OCI-LY7 (cell line): ENCODE data around the gene PDXDC1. TPM values are rescaled to one million over a fixed set of nuclear protein-coding genes. Genes with fewer than 3 reads are reported as not detected.
A peak's percentile ranks its signal among the peaks of the same experiment; 100 is the strongest.
"Not testable (repeated sequence)": the region's sequence is repeated elsewhere in the genome, so short reads cannot be mapped to it uniquely, and the experiment has no call there.

ENCODE experiments used
- BruUV-seq: library from RNA; stranded (reverse); fragments of 400-500 nt; replicated peaks from 2 replicates; lab custom pipeline; 2021; lab: Mats Ljungman, UMichigan
- CTCF ChIA-PET: fragments of 300-600 bp; sonication (Branson Sonifier 250); formaldehyde crosslinking; loops from one replicate; lab custom pipeline; 2022; ENCODE audit warnings: antibody characterized with exemption; ENCODE audit not compliant: unreplicated experiment; lab: Charles Lee
- POLR2A ChIA-PET: fragments of 300-600 bp; sonication (Branson Sonifier 250); formaldehyde crosslinking; loops from one replicate; lab custom pipeline; 2022; ENCODE audit warnings: antibody characterized with exemption; lab: Charles Lee
- DNase-seq: peaks from one replicate; pipeline ENCODE4 v3.0.0-alpha.2; 2015; ENCODE audit warnings: low spot score
- H2AFZ ChIP-seq: fragments of 200-600 bp; sonication (generic), shearing (Covaris generic); 2 replicates; pipeline ENCODE4 v1.6.1; 2014; ENCODE audit warnings: mild to moderate bottlenecking, antibody characterized with exemption, low read length, moderate library complexity
- H3K27ac ChIP-seq: fragments of 200-600 bp; sonication (generic); 2 replicates; pipeline ENCODE4 v1.5.1; 2014; ENCODE audit warnings: mixed run types, low read depth, mild to moderate bottlenecking, moderate library complexity, low read length, inconsistent platforms; ENCODE audit not compliant: poor library complexity, severe bottlenecking
- H3K36me3 ChIP-seq: fragments of 200-600 bp; sonication (generic); 2 replicates; pipeline ENCODE4 v1.6.1; 2014; ENCODE audit warnings: mild to moderate bottlenecking, antibody characterized with exemption, low read length, moderate library complexity, mixed read lengths; ENCODE audit not compliant: insufficient read depth
- H3K4me1 ChIP-seq: fragments of 200-600 bp; sonication (generic); 2 replicates; pipeline ENCODE4 v1.5.1; 2014; ENCODE audit warnings: mild to moderate bottlenecking, low read length; ENCODE audit not compliant: insufficient read depth, poor library complexity, severe bottlenecking
- H3K4me2 ChIP-seq: fragments of 200-600 bp; sonication (generic); 2 replicates; pipeline ENCODE4 v1.6.1; 2014; ENCODE audit warnings: mild to moderate bottlenecking, low read length
- H3K4me3 ChIP-seq: fragments of 200-600 bp; sonication (generic); 2 replicates; pipeline ENCODE4 v1.5.1; 2014; ENCODE audit warnings: mild to moderate bottlenecking, low read depth, low read length; ENCODE audit not compliant: poor library complexity, severe bottlenecking
- H3K79me2 ChIP-seq: fragments of 200-600 bp; sonication (generic); 2 replicates; pipeline ENCODE4 v1.6.1; 2016; ENCODE audit warnings: low read depth, mild to moderate bottlenecking, low read length, moderate library complexity, mixed read lengths; ENCODE audit not compliant: insufficient read depth
- H3K9me2 ChIP-seq: fragments of 200-600 bp; sonication (generic); 2 replicates; pipeline ENCODE4 v1.6.1; 2016; ENCODE audit warnings: mild to moderate bottlenecking, low read length, mixed read lengths; ENCODE audit not compliant: insufficient read depth
- H3K9me3 ChIP-seq: fragments of 200-600 bp; sonication (generic); 2 replicates; pipeline ENCODE4 v1.6.1; 2014; ENCODE audit warnings: mild to moderate bottlenecking, mixed run types, low read length, mixed read lengths
- H4K20me1 ChIP-seq: fragments of 200-600 bp; sonication (generic); 2 replicates; pipeline ENCODE4 v1.6.1; 2014; ENCODE audit warnings: mild to moderate bottlenecking, antibody characterized with exemption, low read length, moderate library complexity, mixed read lengths; ENCODE audit not compliant: insufficient read depth
- intact Hi-C: fragments of 100-400 bp; cut with micrococcal nuclease; formaldehyde crosslinking; loops from one replicate; pipeline ENCODE4 v1.10.0; 2022; ENCODE audit not compliant: unreplicated experiment
- total RNA-seq, 2 experiments: library from RNA; depleted of rRNA in 1 of 2; stranded (reverse); fragments of >200 nt in 1 of 2; shearing (Covaris generic) in 1 of 2; gene quantifications; 2 replicates each; pipeline ENCODE4 v1.2.3, GENCODE V29; 2014 to 2022

Gene PDXDC1
- total RNA-seq, 2 experiments from 2014 or later = 43.0 to 83.3 TPM

DNA sequence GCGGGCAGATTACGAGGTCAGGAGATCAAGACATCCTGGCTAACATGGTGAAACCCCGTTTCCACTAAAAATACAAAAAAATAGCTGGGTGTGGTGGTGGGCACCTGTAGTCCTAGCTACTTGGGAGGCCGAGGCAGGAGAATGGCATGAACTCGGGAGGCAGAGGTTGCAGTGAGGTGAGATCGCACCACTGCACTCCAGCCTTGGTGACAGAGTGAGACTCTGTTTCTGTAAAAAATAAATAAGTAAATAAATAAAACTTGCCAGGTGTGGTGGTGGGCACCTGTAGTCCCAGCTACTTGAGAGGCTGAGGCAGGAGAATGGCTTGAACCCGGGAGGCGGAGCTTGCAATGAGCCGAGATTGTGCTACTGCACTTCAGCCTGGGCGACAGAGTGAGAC lies 38.1 kb downstream of the PDXDC1 start:
- peaks cover 11% of the 10 kb centered on the region for H3K4me1 ChIP-seq
- DNase-seq, BruUV-seq, H3K9me2 ChIP-seq, POLR2A ChIA-PET, intact Hi-C loops, H3K79me2 ChIP-seq, H3K9me3 ChIP-seq, CTCF ChIA-PET, H3K4me3 ChIP-seq, H3K27ac ChIP-seq, H4K20me1 ChIP-seq, H2AFZ ChIP-seq, H3K4me2 ChIP-seq: not testable (repeated sequence)
- H3K36me3 ChIP-seq = peaks cover 53% of the 10 kb centered on the region

DNA sequence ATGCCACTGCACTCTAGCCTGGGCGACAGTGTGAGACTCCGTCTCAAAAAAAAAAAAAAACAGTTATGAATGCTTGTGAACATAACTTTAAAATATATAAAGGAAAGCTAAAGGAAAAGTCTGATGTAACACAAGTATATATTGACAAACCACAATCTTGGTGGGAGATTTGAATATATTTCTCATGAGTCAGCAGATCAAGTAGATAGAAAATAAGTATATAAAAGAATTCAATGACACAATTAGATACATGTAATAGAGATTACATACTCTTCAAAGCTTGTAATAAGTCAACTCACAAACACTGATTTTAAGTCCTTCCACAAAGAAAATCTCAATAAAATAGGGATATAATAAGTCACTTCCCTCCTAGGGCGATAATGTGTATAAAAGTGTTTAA lies 40.8 kb downstream of the PDXDC1 start:
- H3K4me2 ChIP-seq, H3K27ac ChIP-seq, POLR2A ChIA-PET, H3K4me3 ChIP-seq, H3K79me2 ChIP-seq, H3K9me3 ChIP-seq, H3K9me2 ChIP-seq, BruUV-seq, H2AFZ ChIP-seq, intact Hi-C loops, CTCF ChIA-PET, DNase-seq, H4K20me1 ChIP-seq: not testable (repeated sequence)
- Histone ChIP-seq H3K36me3 (peaks cover 55% of the 10 kb centered on the region), H3K4me1 (peaks cover 11% of the 10 kb centered on the region)

DNA sequence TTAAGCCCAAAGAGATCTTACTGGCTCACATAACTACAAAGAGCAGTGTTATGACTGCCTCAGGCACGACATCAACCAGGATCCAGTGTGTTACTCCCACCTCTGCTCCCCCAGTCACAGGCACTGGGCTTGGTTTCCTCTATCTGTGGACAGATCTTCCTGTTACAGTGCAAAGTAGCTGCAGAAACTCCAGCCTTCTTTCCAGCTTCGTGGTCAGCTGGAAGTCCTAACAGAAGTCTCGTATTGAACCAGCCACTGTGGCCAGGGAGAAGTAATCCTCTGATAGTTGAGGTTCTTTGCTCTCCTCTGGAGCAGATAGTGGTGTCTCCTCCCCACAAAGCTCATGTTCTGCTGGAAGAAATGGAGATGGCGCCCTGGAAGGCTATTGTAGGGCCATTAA lies 41.5 kb downstream of the PDXDC1 start:
- intact Hi-C loops, H3K9me3 ChIP-seq, H3K79me2 ChIP-seq, H4K20me1 ChIP-seq, H3K9me2 ChIP-seq, H3K4me3 ChIP-seq, CTCF ChIA-PET, DNase-seq, POLR2A ChIA-PET, H2AFZ ChIP-seq, H3K4me2 ChIP-seq, H3K27ac ChIP-seq: not testable (repeated sequence)
- Histone ChIP-seq H3K4me1 (peaks cover 11% of the 10 kb centered on the region), H3K36me3 (peaks cover 50% of the 10 kb centered on the region)
- BruUV-seq = TSS peak; percentile 28

DNA sequence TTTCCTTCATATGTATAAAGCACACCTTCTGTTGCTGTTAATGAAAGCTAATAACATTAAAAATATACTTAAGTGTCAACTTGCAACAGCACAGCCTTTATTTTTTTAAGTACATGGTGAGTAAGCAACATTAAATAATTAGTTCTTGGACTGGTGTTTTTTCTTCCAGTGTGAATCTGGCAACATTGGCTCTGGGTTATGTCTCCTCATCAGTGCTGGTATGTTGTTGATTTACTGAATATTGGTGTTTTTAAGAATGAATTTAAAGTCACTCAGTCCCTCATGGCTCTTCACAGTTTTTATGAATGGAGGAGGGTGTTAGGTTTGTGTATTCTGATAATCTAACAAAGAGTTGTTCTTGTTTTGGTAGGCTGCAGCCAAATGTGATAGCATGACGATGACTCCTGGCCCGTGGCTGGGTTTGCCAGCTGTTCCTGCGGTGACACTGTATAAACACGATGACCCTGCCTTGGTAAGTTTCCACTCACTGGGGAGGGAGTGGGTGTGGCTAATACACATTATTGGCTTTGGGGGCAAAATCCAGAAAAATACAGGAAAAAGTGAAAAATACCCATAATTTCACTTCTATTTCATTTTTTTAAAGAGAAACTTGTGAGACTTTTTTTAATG lies 42.2 kb downstream of the PDXDC1 start:
- intact Hi-C loops, CTCF ChIA-PET, POLR2A ChIA-PET: not testable (repeated sequence)

DNA sequence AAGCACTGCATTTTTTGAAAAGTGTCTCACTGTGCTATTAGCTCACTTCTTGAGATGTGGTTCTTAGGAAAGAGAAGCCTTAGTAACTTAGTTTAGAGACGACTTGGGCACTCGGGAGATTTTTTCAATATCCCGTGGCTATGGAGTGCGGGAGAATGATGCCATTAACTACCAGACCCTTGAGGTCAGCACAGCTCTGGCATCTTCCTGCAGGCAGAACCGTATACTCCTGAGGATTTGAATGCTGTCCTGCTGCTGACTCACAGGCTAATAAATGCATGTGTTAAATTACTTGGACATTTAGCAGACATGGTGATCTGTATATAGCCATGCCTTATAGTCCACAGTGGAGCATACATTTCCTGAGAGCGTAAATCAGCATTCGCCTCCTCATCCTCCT lies 46.6 kb downstream of the PDXDC1 start:
- POLR2A ChIA-PET = interaction anchor here (0.6 kb wide), 1 partner anchor 61 kb away, joined by 3 read pairs; no protein-coding TSS in a partner anchor
- H3K36me3 ChIP-seq = peaks cover 66% of the 10 kb centered on the region

More for the DNA sequence above, 42.2 kb downstream of the PDXDC1 start:
- H3K9me3 ChIP-seq, H3K4me3 ChIP-seq, H4K20me1 ChIP-seq, DNase-seq, H3K79me2 ChIP-seq, H3K9me2 ChIP-seq, H3K27ac ChIP-seq, H2AFZ ChIP-seq, H3K4me2 ChIP-seq, BruUV-seq: not testable (repeated sequence)
- peaks cover 11% of the 10 kb centered on the region for H3K4me1 ChIP-seq
- H3K36me3 ChIP-seq = peaks cover 49% of the 10 kb centered on the region

More for the DNA sequence above, 46.6 kb downstream of the PDXDC1 start:
- H3K4me2 ChIP-seq, intact Hi-C loops, H3K4me1 ChIP-seq, H4K20me1 ChIP-seq, DNase-seq, BruUV-seq, H3K9me2 ChIP-seq, H3K79me2 ChIP-seq, H3K9me3 ChIP-seq, H3K27ac ChIP-seq, CTCF ChIA-PET, H3K4me3 ChIP-seq, H2AFZ ChIP-seq: not testable (repeated sequence)
